Hepatocyte (in vitro differentiated cells): ENCODE data around the gene DMD. TPM values are rescaled to one million over a fixed set of nuclear protein-coding genes. Genes with fewer than 3 reads are reported as not detected.

Source experiments
- DNase-seq: peaks from one replicate; pipeline ENCODE4 v3.0.0-alpha.2; 2016; ENCODE audit warnings: low spot score
- H2AFZ ChIP-seq: fragments of 200-600 bp; sonication (generic); 2 replicates; pipeline ENCODE4 v1.6.0; 2016; ENCODE audit warnings: antibody characterized with exemption, mild to moderate bottlenecking
- H3K27ac ChIP-seq: fragments of 200-600 bp; sonication (generic); 2 replicates; pipeline ENCODE4 v1.5.1; 2016; ENCODE audit warnings: mild to moderate bottlenecking
- H3K27me3 ChIP-seq: fragments of 200-600 bp; sonication (generic); 2 replicates; pipeline ENCODE4 v1.6.1; 2016
- H3K36me3 ChIP-seq: fragments of 200-600 bp; sonication (generic); replicated peaks from 2 replicates; pipeline ENCODE4 v1.5.1; 2016; ENCODE audit warnings: low read depth; ENCODE audit not compliant: insufficient read depth
- H3K4me1 ChIP-seq: fragments of 200-600 bp; sonication (generic); 2 replicates; pipeline ENCODE4 v1.5.1; 2016; ENCODE audit warnings: mild to moderate bottlenecking, moderate library complexity; ENCODE audit not compliant: insufficient read depth
- H3K4me2 ChIP-seq: fragments of 200-600 bp; sonication (generic); 2 replicates; pipeline ENCODE4 v1.6.0; 2016
- H3K4me3 ChIP-seq: fragments of 200-600 bp; sonication (generic); 2 replicates; pipeline ENCODE4 v1.5.1; 2016; ENCODE audit warnings: mild to moderate bottlenecking
- H3K79me2 ChIP-seq: fragments of 200-600 bp; sonication (generic); 2 replicates; pipeline ENCODE4 v1.6.0; 2017; ENCODE audit warnings: mild to moderate bottlenecking
- H3K9me2 ChIP-seq: fragments of 200-600 bp; sonication (generic); replicated peaks from 2 replicates; pipeline ENCODE4 v1.6.0; 2017; ENCODE audit warnings: mild to moderate bottlenecking; ENCODE audit not compliant: insufficient read depth
- H3K9me3 ChIP-seq: fragments of 200-600 bp; sonication (generic); 2 replicates; pipeline ENCODE4 v1.5.1; 2016; ENCODE audit warnings: low read depth, mild to moderate bottlenecking
- H4K20me1 ChIP-seq: fragments of 200-600 bp; sonication (generic); 2 replicates; pipeline ENCODE4 v1.6.0; 2016; ENCODE audit warnings: mild to moderate bottlenecking; ENCODE audit not compliant: insufficient read depth, poor library complexity, severe bottlenecking
- CTCF ChIP-seq: fragments of 200-600 bp; sonication (generic); IDR thresholded peaks from 2 replicates; pipeline ENCODE4 v1.5.1; 2016; ENCODE audit warnings: antibody characterized with exemption, mild to moderate bottlenecking; ENCODE audit not compliant: poor library complexity
- EZH2 ChIP-seq: fragments of 200-600 bp; sonication (generic); IDR thresholded peaks from 2 replicates; pipeline ENCODE4 v1.6.1; 2016; ENCODE audit warnings: antibody characterized with exemption, mild to moderate bottlenecking, borderline replicate concordance
- EZH2phosphoT487 ChIP-seq: fragments of 200-600 bp; sonication (generic); IDR thresholded peaks from one replicate; pipeline ENCODE4 v1.6.1; 2018; ENCODE audit warnings: antibody characterized with exemption, mild to moderate bottlenecking, low read depth, moderate library complexity; ENCODE audit not compliant: unreplicated experiment, severe bottlenecking
- WGBS: methylation state at CpG from one replicate; pipeline ENCODE4 v1.1.6; 2016; ENCODE audit warnings: low lambda C conversion rate; ENCODE audit errors: missing lambda C conversion rate; 5-methylcytosine and 5-hydroxymethylcytosine counted together
- polyA plus RNA-seq: library from polyadenylated mRNA; unstranded; fragments of >200 nt; fragmentation: Nextera tagmentation; extraction: Ambion mirVana; gene quantifications from 2 replicates; pipeline ENCODE4 v1.2.1, GENCODE V29; 2016
- total RNA-seq: library from RNA; depleted of rRNA; stranded (reverse); fragments of >200 nt; gene quantifications from 2 replicates; pipeline ENCODE4 v1.2.3, GENCODE V29; 2014

Gene DMD
- total and polyA plus RNA-seq, 2 experiments from 2014 or later = 14.2 to 27.8 TPM

- H3K27ac ChIP-seq = no peak overlapping the region
- no peaks in the 10 kb centered on the region for H3K79me2 ChIP-seq
- no peaks in the 10 kb centered on the region for H3K9me2 ChIP-seq
- no peak for TF ChIP-seq EZH2phosphoT487
- TF ChIP-seq CTCF = no peak
- TF ChIP-seq EZH2 = no peak
- no peak overlapping the region for H3K4me2 ChIP-seq
- H2AFZ ChIP-seq = no peak overlapping the region
- no peaks in the 10 kb centered on the region for H3K36me3 ChIP-seq
- H3K9me3 ChIP-seq = no peaks in the 10 kb centered on the region
- DNase-seq = no peak
- 73% methylated on average over 1 of the region's 1 CpG for WGBS
- no peaks in the 10 kb centered on the region for H3K27me3 ChIP-seq
- no peak overlapping the region for H3K4me3 ChIP-seq
- H4K20me1 ChIP-seq = no peaks in the 10 kb centered on the region
- H3K4me1 ChIP-seq = peaks cover 4% of the 10 kb centered on the region
Observed at GRCh38 chrX:33178690-33179089, 32.7 kb downstream of the DMD start.

GRCh38 chrX:33178218-33178617 lies 33.1 kb downstream of the DMD start:
- 98% methylated on average over 4 of the region's 4 CpGs for WGBS
- H3K79me2 ChIP-seq = no peaks in the 10 kb centered on the region
- no peak for DNase-seq
- H4K20me1 ChIP-seq = no peaks in the 10 kb centered on the region
- no peak overlapping the region for H2AFZ ChIP-seq
- H3K4me3 ChIP-seq = no peak overlapping the region
- no peak overlapping the region for H3K27ac ChIP-seq
- no peaks in the 10 kb centered on the region for H3K9me3 ChIP-seq
- H3K9me2 ChIP-seq = no peaks in the 10 kb centered on the region
- H3K4me2 ChIP-seq = no peak overlapping the region
- H3K27me3 ChIP-seq = no peaks in the 10 kb centered on the region
- peaks cover under 1% of the 10 kb centered on the region for H3K4me1 ChIP-seq
- H3K36me3 ChIP-seq = no peaks in the 10 kb centered on the region
- TF ChIP-seq EZH2phosphoT487 (no peak), EZH2 (no peak), CTCF (no peak)

DNA sequence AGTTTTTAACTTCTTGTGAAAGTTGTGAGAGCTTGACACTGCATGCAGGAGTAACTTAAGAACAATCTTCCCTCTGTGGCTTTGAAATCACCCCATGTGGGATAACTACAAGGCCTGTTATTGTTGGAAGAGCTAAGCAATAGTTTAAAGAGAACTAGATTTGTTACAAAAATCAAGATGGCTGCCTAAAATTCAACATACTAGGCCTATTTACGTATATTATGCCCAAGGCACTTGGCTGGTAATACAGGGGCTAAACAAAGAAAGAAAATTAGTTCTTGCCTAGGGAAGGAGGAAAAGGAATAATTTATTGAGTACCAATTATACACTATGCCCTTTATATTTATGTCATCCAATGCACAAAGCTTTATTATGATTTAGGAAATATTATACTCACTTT lies 36.1 kb downstream of the DMD start:
- TF ChIP-seq EZH2phosphoT487 = no peak
- TF ChIP-seq CTCF = no peak
- no peak for TF ChIP-seq EZH2
- no peaks in the 10 kb centered on the region for H3K9me2 ChIP-seq
- DNase-seq = no peak
- 85% methylated on average over 1 of the region's 1 CpG for WGBS
- no peak overlapping the region for H2AFZ ChIP-seq
- no peaks in the 10 kb centered on the region for H3K27me3 ChIP-seq
- H3K4me3 ChIP-seq = no peak overlapping the region
- H3K79me2 ChIP-seq = no peaks in the 10 kb centered on the region
- H3K27ac ChIP-seq = no peak overlapping the region
- H3K36me3 ChIP-seq = no peaks in the 10 kb centered on the region
- no peaks in the 10 kb centered on the region for H4K20me1 ChIP-seq
- no peaks in the 10 kb centered on the region for H3K4me1 ChIP-seq
- H3K9me3 ChIP-seq = no peaks in the 10 kb centered on the region
- no peak overlapping the region for H3K4me2 ChIP-seq

GRCh38 chrX:33171041-33171440 lies 40.3 kb downstream of the DMD start:
- TF ChIP-seq CTCF = no peak
- TF ChIP-seq EZH2phosphoT487 = no peak
- no peak for TF ChIP-seq EZH2
- WGBS = 98% methylated on average over 2 of the region's 2 CpGs
- no peak for DNase-seq

More at GRCh38 chrX:33171041-33171440, 40.3 kb downstream of the DMD start:
- Histone ChIP-seq H3K9me2 (no peaks in the 10 kb centered on the region), H3K79me2 (no peaks in the 10 kb centered on the region), H3K27me3 (no peaks in the 10 kb centered on the region), H3K27ac (no peak overlapping the region), H3K4me3 (no peak overlapping the region), H2AFZ (no peak overlapping the region), H3K9me3 (no peaks in the 10 kb centered on the region), H4K20me1 (no peaks in the 10 kb centered on the region), H3K4me2 (no peak overlapping the region), H3K36me3 (no peaks in the 10 kb centered on the region), H3K4me1 (no peaks in the 10 kb centered on the region)
